Suprapubic skin (tissue), 4 donors: ENCODE measurements around the gene WFDC9.

Experiments used
- POLR2A ChIP-seq, 2 donors: fragments of 450-650 bp; IDR thresholded peaks; one replicate each; pipeline ENCODE4 v1.6.1; 2017; ENCODE audit warnings: antibody characterized with exemption in 2 of 2, mild to moderate bottlenecking in 2 of 2, moderate library complexity in 2 of 2
- POLR2AphosphoS5 ChIP-seq, 3 donors: sonication (generic); formaldehyde crosslinking; IDR thresholded peaks; one replicate each; pipeline ENCODE4 v1.6.1; 2017; ENCODE audit warnings: antibody characterized with exemption in 3 of 3
- TF ChIP-seq, protein P1 (sequence below), 2 donors: fragments of 200-600 bp in 1 of 2; fragments of 450-650 bp in 1 of 2; sonication (generic) in 1 of 2; IDR thresholded peaks; one replicate each; pipeline ENCODE4 v1.5.1; 2016 to 2019; ENCODE audit warnings: antibody characterized with exemption in 2 of 2, mild to moderate bottlenecking in 1 of 2, moderate library complexity in 1 of 2

DNA sequence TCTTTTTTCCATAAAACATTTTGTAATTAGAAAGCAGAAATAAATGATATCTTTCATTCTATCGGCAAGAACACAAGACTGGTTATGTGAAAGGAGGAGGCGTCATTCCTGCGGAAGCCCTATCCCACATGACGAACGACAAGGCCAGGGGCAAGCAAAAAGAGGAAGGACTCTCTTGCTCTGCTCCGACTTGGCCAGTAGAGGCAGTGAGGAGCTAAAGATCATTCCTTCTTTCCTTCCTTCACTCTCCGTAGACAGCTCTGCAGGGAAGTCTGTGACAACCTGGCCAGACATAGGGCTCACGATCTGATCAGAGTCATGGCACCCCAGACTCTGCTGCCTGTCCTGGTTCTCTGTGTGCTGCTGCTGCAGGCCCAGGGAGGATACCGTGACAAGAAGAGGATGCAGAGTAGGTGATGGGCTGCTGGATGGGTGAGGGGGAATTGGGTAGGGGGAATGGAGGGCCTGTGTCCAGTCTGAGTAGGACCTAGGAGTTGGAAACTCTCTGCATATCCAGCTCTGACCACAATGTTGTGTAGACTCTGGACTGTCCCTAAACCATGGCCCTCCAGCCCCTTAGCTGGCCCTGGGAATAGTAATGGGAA is 1.5 kb downstream of the WFDC9 start, which contains the start of gene WFDC10A:
- TF ChIP-seq POLR2A (IDR thresholded peaks at IDR 0.05): no peak
- TF ChIP-seq POLR2AphosphoS5 (IDR thresholded peaks at IDR 0.05): no peak
- TF ChIP-seq, protein P1, sequence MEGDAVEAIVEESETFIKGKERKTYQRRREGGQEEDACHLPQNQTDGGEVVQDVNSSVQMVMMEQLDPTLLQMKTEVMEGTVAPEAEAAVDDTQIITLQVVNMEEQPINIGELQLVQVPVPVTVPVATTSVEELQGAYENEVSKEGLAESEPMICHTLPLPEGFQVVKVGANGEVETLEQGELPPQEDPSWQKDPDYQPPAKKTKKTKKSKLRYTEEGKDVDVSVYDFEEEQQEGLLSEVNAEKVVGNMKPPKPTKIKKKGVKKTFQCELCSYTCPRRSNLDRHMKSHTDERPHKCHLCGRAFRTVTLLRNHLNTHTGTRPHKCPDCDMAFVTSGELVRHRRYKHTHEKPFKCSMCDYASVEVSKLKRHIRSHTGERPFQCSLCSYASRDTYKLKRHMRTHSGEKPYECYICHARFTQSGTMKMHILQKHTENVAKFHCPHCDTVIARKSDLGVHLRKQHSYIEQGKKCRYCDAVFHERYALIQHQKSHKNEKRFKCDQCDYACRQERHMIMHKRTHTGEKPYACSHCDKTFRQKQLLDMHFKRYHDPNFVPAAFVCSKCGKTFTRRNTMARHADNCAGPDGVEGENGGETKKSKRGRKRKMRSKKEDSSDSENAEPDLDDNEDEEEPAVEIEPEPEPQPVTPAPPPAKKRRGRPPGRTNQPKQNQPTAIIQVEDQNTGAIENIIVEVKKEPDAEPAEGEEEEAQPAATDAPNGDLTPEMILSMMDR (IDR thresholded peaks at IDR 0.05): peak; percentile 25 to 71
